Mesendoderm (in vitro differentiated cells): Measurements from ENCODE around the gene F11R.
"Not testable (repeated sequence)": the region's sequence is repeated elsewhere in the genome, so short reads cannot be mapped to it uniquely, and the experiment has no call there.

ENCODE experiments used
- DNase-seq: peaks from one replicate; pipeline ENCODE4 v3.0.0; 2013
- H2AK5ac ChIP-seq: 2 replicates; pipeline ENCODE4 v1.6.1; 2013; ENCODE audit warnings: low read length, inconsistent platforms
- H2BK120ac ChIP-seq: 2 replicates; pipeline ENCODE4 v1.6.1; 2013; ENCODE audit warnings: low read depth, mild to moderate bottlenecking, low read length, moderate library complexity, mixed read lengths
- H2BK15ac ChIP-seq: replicated peaks from 2 replicates; pipeline ENCODE4 v1.6.1; 2013; ENCODE audit warnings: low read depth, mild to moderate bottlenecking, moderate library complexity
- H2BK5ac ChIP-seq: 2 replicates; pipeline ENCODE4 v1.6.1; 2013; ENCODE audit warnings: low read length, inconsistent platforms
- H3K18ac ChIP-seq: 2 replicates; pipeline ENCODE4 v1.6.1; 2013; ENCODE audit warnings: mild to moderate bottlenecking, low read length, mixed read lengths
- H3K23ac ChIP-seq: one replicate; pipeline ENCODE4 v1.6.1; 2013; ENCODE audit warnings: low read length
- H3K27ac ChIP-seq: 2 replicates; pipeline ENCODE4 v1.5.1; 2013; ENCODE audit warnings: low read depth, mild to moderate bottlenecking, inconsistent platforms, low read length, moderate library complexity
- H3K27me3 ChIP-seq: 2 replicates; pipeline ENCODE4 v1.6.1; 2013; ENCODE audit warnings: low read length, control low read depth, mild to moderate bottlenecking, inconsistent platforms; ENCODE audit not compliant: insufficient read depth, poor library complexity
- H3K36me3 ChIP-seq: 2 replicates; pipeline ENCODE4 v1.6.1; 2013; ENCODE audit warnings: low read length, inconsistent platforms; ENCODE audit not compliant: control insufficient read depth, insufficient read depth
- H3K4ac ChIP-seq: one replicate; pipeline ENCODE4 v1.6.1; 2013; ENCODE audit warnings: low read depth, mild to moderate bottlenecking, low read length, moderate library complexity
- H3K4me1 ChIP-seq: 2 replicates; pipeline ENCODE4 v1.6.1; 2013; ENCODE audit warnings: low read depth, low read length, inconsistent platforms; ENCODE audit not compliant: control insufficient read depth
- H3K4me2 ChIP-seq: 2 replicates; pipeline ENCODE4 v1.6.1; 2013; ENCODE audit warnings: low read length
- H3K4me3 ChIP-seq: 2 replicates; pipeline ENCODE4 v1.5.1; 2013; ENCODE audit warnings: mild to moderate bottlenecking, low read length
- H3K56ac ChIP-seq: one replicate; pipeline ENCODE4 v1.6.1; 2013; ENCODE audit warnings: low read length
- H3K79me1 ChIP-seq: 2 replicates; pipeline ENCODE4 v1.6.1; 2013; ENCODE audit warnings: low read length, inconsistent platforms
- H3K79me2 ChIP-seq: 2 replicates; pipeline ENCODE4 v1.6.1; 2013; ENCODE audit warnings: mild to moderate bottlenecking, low read length; ENCODE audit not compliant: control insufficient read depth, insufficient read depth
- H3K9ac ChIP-seq: 2 replicates; pipeline ENCODE4 v1.6.1; 2013; ENCODE audit warnings: low read length, inconsistent platforms
- H4K5ac ChIP-seq: one replicate; pipeline ENCODE4 v1.6.1; 2013; ENCODE audit warnings: low read length
- H4K8ac ChIP-seq: one replicate; pipeline ENCODE4 v1.6.1; 2013; ENCODE audit warnings: low read depth, mild to moderate bottlenecking, control low read depth, low read length, moderate library complexity
- WGBS: extraction: QIAGEN DNeasy Blood & Tissue Kit; methylation state at CpG from one replicate; pipeline ENCODE4 v1.1.7; 2013; ENCODE audit warnings: low lambda C conversion rate, missing lambda C conversion rate; ENCODE audit not compliant: insufficient coverage; ENCODE audit errors: extremely low coverage; 5-methylcytosine and 5-hydroxymethylcytosine counted together

Gene F11R

DNA sequence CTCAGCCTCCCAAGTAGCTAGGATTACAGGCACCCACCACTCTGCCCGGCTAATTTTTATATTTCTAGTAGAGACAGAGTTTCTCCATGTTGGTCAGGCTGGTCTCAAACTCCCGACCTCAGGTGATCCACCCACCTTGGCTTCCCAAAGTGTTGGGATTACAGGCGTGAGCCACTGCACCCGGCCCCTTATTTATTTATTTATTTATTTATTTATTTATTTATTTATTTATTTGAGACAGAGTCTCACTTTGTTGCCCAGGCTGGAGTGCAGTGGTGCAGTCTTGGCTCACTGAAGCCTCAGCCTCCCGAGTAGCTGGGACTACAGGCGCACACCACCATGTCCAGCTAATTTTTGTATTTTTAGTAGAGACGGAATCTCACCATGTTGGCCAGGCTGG is 44.7 kb upstream of the F11R start:
- not testable (repeated sequence) for H2BK15ac ChIP-seq, H3K27me3 ChIP-seq, H2AK5ac ChIP-seq, H3K36me3 ChIP-seq, H4K5ac ChIP-seq, H3K4me3 ChIP-seq, H3K23ac ChIP-seq, H3K18ac ChIP-seq, H3K4me1 ChIP-seq, H2BK5ac ChIP-seq, DNase-seq, H3K56ac ChIP-seq, H3K4ac ChIP-seq, H3K9ac ChIP-seq, H3K27ac ChIP-seq, H2BK120ac ChIP-seq, H3K79me2 ChIP-seq, H3K79me1 ChIP-seq, H4K8ac ChIP-seq, H3K4me2 ChIP-seq
- no CpG with 5 or more reads among the region's 7 CpGs for WGBS

- not testable (repeated sequence) for H3K4ac ChIP-seq, H3K9ac ChIP-seq, H3K27ac ChIP-seq, H2BK120ac ChIP-seq, H3K18ac ChIP-seq, H4K8ac ChIP-seq, H4K5ac ChIP-seq, H3K4me2 ChIP-seq, H3K4me3 ChIP-seq, H3K36me3 ChIP-seq, H3K79me1 ChIP-seq, H3K56ac ChIP-seq, H2BK15ac ChIP-seq, H2AK5ac ChIP-seq, H3K27me3 ChIP-seq, H2BK5ac ChIP-seq, H3K79me2 ChIP-seq, H3K4me1 ChIP-seq, H3K23ac ChIP-seq, DNase-seq
- no CpG with 5 or more reads among the region's 6 CpGs for WGBS
Observed at GRCh38 chr1:161063936-161064335, 43.0 kb upstream of the F11R start.

- no peak overlapping the region for H3K4ac ChIP-seq
- no peak for DNase-seq
- no peak overlapping the region for H3K27ac ChIP-seq
- H3K27me3 ChIP-seq: no peaks in the 10 kb centered on the region
- H2BK5ac ChIP-seq: no peak overlapping the region
- no peak overlapping the region for H3K56ac ChIP-seq
- H3K4me2 ChIP-seq: no peak overlapping the region
- no peak overlapping the region for H2AK5ac ChIP-seq
- H3K18ac ChIP-seq: no peak overlapping the region
- H4K5ac ChIP-seq: no peak overlapping the region
- no peaks in the 10 kb centered on the region for H3K79me2 ChIP-seq
- no peak overlapping the region for H4K8ac ChIP-seq
- no peak overlapping the region for H3K9ac ChIP-seq
- H3K36me3 ChIP-seq: no peaks in the 10 kb centered on the region
- WGBS: no CpG with 5 or more reads among the region's 4 CpGs
- no peak overlapping the region for H2BK15ac ChIP-seq
- H3K4me3 ChIP-seq: no peak overlapping the region
- peaks cover 3% of the 10 kb centered on the region for H3K4me1 ChIP-seq
- no peak overlapping the region for H3K23ac ChIP-seq
- H3K79me1 ChIP-seq: no peaks in the 10 kb centered on the region
- no peak overlapping the region for H2BK120ac ChIP-seq
Observed at GRCh38 chr1:161061419-161061818, 40.5 kb upstream of the F11R start.

DNA sequence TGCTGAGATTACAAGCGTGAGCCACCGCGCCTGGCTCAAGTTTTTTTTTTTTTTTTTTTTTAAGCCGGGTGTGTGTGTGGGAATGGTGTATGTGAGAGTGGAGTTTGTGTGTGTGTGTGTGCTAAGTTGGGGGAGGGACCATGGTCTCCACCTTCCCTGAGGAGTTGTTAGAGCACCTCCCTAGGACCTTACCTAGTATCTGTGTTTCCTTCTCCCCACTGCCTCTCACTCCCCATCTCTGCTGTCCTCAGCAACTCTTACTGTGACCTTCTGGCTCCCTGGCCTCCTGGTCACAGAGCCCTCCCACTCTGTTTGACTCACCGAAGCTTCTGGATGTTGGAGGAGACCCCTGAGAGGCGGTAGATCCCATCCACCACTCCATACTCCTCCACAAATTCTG is 38.3 kb upstream of the F11R start:
- Histone ChIP-seq H3K4me2 (no peak overlapping the region), H2BK120ac (no peak overlapping the region), H4K5ac (no peak overlapping the region), H3K4ac (no peak overlapping the region), H3K9ac (no peak overlapping the region), H4K8ac (no peak overlapping the region), H3K36me3 (no peaks in the 10 kb centered on the region), H3K27me3 (no peaks in the 10 kb centered on the region), H3K18ac (no peak overlapping the region), H3K56ac (peak overlapping the region; percentile 56), H3K23ac (no peak overlapping the region), H3K79me2 (no peaks in the 10 kb centered on the region), H3K27ac (no peak overlapping the region), H3K4me3 (no peak overlapping the region), H2AK5ac (peak overlapping the region; percentile 58), H3K4me1 (peaks cover 2% of the 10 kb centered on the region), H2BK5ac (no peak overlapping the region), H2BK15ac (no peak overlapping the region), H3K79me1 (no peaks in the 10 kb centered on the region)
- no peak for DNase-seq
- WGBS: no CpG with 5 or more reads among the region's 6 CpGs

GRCh38 chr1:161054805-161055204 is 33.9 kb upstream of the F11R start:
- no peaks in the 10 kb centered on the region for H3K79me1 ChIP-seq
- DNase-seq: no peak
- no peak overlapping the region for H3K4me2 ChIP-seq
- H3K4ac ChIP-seq: no peak overlapping the region
- H3K79me2 ChIP-seq: no peaks in the 10 kb centered on the region
- no peak overlapping the region for H3K56ac ChIP-seq
- H3K23ac ChIP-seq: no peak overlapping the region
- no peak overlapping the region for H3K27ac ChIP-seq
- no peak overlapping the region for H2BK5ac ChIP-seq
- no peak overlapping the region for H2BK15ac ChIP-seq
- H4K8ac ChIP-seq: no peak overlapping the region
- no peak overlapping the region for H3K4me3 ChIP-seq
- H3K27me3 ChIP-seq: no peaks in the 10 kb centered on the region
- H4K5ac ChIP-seq: no peak overlapping the region
- WGBS: no CpG with 5 or more reads among the region's 7 CpGs
- H3K9ac ChIP-seq: no peak overlapping the region
- no peaks in the 10 kb centered on the region for H3K36me3 ChIP-seq
- H3K18ac ChIP-seq: no peak overlapping the region
- no peak overlapping the region for H2BK120ac ChIP-seq
- H2AK5ac ChIP-seq: no peak overlapping the region
- no peaks in the 10 kb centered on the region for H3K4me1 ChIP-seq

DNA sequence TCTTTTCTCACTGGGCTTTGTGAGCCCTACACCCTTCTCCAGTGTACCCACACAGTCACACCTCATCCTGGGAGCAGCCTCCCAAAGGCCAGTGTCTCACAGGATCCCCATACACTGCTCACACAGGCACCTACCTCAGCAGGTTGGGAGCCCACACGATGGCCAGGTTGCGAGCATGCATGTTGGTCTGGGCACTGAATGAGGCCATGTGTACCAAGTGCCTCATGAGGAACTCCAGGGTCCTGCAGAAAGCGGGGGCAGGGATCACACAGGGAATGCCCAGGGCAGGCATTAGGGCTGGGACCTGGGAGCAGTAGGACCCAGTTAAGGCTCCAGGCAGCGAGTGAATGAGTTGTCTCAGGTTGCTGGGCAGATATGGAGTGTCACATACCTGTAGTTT is 33.3 kb upstream of the F11R start:
- Histone ChIP-seq H3K23ac (no peak overlapping the region), H3K18ac (no peak overlapping the region), H3K4ac (no peak overlapping the region), H2AK5ac (no peak overlapping the region), H3K56ac (no peak overlapping the region), H4K5ac (no peak overlapping the region), H3K79me1 (no peaks in the 10 kb centered on the region), H4K8ac (no peak overlapping the region), H3K4me2 (no peak overlapping the region), H3K36me3 (no peaks in the 10 kb centered on the region), H3K9ac (no peak overlapping the region), H3K27me3 (no peaks in the 10 kb centered on the region), H3K79me2 (no peaks in the 10 kb centered on the region), H3K27ac (no peak overlapping the region), H3K4me3 (no peak overlapping the region), H2BK120ac (no peak overlapping the region), H3K4me1 (no peaks in the 10 kb centered on the region), H2BK15ac (no peak overlapping the region), H2BK5ac (no peak overlapping the region)
- no peak for DNase-seq
- no CpG with 5 or more reads among the region's 4 CpGs for WGBS
